ENCODE data around the gene MGAT5.

The MGAT5 gene

DNA sequence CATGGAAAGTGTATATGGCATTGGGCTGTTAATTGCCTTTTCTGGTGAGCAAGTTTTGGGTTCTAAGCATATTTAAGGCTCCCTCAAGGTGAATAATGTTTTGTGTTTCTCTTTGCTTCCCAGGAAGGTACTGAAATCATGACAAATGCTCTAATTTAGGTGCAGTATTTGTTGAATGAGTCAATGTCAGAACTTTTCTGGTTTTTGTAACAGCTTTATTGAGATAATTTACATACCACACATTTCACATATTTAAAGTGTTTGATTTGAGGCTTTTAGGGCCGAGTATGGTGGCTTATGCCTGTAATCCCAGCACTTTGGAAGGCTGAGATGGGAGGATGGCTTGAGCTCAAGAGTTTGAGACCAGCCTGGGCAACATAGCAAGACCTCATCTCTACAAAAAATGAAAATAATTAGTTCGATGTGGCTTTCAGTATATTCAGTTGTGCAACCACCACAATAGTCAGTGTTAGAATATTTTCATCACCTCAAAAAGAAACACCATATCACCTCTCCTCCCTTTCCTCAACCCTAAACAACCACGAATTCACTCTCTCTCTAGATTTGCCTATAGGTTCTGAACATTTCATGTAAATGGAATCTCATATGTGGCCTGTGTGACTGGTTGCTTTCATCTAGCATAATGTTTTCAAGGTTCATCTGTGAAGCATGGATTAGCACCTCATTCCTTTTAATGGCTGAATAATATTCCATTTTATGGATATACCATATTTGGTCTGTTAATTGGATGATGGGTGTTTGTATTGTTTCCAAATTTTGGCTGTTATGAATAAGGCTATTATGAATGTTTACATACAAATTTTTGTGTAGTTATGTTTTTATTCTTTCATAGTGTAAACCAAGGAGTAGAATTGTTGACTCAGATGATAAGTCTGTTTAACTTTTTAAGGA is 54.9 kb downstream of the MGAT5 start:
- Histone ChIP-seq H3K36me3 (ENCODE audit: control insufficient read depth in 2 of 2, insufficient read depth in 1 of 2, low read length in 2 of 2) (no peaks in the 10 kb centered on the region), H3K27ac (ENCODE audit: extremely low read depth, low read depth, low read length) (no peak overlapping the region), H3K4me1 (ENCODE audit: control insufficient read depth, insufficient read depth, low read length) (no peaks in the 10 kb centered on the region; the same call in 1 of the 2 replicates), H3K9me3 (ENCODE audit: control insufficient read depth, insufficient read depth, low read depth, low read length) (no peaks in the 10 kb centered on the region), H3K4me3 (ENCODE audit: low read depth, low read length) (no peak overlapping the region)
- ChIA-PET POLR2A (no interaction called here), CTCF (no interaction called here)
- TF ChIP-seq ZNF311 (tag by site-specific recombination; IDR thresholded peaks at IDR 0.05; ENCODE audit: borderline replicate concordance), result no peak
- TF ChIP-seq ZNF146 (tag by site-specific recombination; IDR thresholded peaks at IDR 0.05), result peak; percentile 57

DNA sequence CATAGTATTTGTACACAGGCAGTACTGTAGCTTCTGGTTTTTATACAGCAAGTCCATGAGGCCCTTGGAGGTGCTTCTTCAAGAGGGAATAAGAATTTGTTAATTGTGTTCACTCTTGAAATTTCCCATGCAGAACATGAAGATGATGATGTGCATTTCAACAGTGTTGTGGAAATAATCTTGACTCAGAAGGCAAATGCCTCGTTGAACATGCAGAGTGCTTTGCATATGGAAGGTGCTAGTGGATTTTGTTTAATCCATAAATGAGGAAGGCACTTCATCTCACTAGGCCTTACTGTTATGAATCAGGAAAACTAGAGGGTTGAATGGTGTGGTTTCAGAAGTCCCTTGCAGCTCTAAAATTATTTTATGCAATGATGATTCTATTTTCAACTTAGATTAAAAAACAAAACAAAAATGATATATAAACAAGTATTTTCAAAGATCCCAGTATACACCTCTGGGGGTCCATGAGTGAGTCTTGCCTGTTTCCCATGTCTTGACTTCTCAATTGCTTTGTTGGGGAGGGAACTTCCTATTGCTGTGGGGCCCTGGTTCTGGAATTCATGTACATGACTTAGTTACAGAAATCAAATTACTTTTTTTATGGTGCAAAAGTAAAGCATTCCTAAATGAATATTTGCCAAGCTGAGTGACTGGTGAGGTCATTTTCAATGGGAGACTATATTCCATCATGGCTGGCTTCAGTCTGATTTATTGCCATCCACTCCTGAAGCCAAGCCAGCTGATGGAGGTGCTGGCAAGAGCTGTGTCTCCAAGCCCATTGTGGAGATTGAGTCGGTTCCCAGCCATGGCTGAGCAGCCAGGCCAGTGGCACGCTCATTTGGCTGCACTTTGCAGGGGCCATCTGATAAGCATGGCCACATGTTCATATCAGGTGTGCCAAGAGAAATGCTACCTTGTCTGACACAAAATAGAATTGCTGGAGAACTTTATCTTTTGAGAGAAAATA is 56.5 kb downstream of the MGAT5 start:
- TF ChIP-seq YY2 (tag by site-specific recombination; IDR thresholded peaks at IDR 0.05), result 0 out of 2 replicates have a peak, but pooled peaks have one; percentile 32
- no peak for TF ChIP-seq ZNF155 (tag by site-specific recombination; IDR thresholded peaks at IDR 0.05)
- no peak for TF ChIP-seq ZNF791 (tag by site-specific recombination; IDR thresholded peaks at IDR 0.05)
- TF ChIP-seq, protein P1, sequence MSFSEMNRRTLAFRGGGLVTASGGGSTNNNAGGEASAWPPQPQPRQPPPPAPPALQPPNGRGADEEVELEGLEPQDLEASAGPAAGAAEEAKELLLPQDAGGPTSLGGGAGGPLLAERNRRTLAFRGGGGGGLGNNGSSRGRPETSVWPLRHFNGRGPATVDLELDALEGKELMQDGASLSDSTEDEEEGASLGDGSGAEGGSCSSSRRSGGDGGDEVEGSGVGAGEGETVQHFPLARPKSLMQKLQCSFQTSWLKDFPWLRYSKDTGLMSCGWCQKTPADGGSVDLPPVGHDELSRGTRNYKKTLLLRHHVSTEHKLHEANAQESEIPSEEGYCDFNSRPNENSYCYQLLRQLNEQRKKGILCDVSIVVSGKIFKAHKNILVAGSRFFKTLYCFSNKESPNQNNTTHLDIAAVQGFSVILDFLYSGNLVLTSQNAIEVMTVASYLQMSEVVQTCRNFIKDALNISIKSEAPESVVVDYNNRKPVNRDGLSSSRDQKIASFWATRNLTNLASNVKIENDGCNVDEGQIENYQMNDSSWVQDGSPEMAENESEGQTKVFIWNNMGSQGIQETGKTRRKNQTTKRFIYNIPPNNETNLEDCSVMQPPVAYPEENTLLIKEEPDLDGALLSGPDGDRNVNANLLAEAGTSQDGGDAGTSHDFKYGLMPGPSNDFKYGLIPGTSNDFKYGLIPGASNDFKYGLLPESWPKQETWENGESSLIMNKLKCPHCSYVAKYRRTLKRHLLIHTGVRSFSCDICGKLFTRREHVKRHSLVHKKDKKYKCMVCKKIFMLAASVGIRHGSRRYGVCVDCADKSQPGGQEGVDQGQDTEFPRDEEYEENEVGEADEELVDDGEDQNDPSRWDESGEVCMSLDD (tag by site-specific recombination; IDR thresholded peaks at IDR 0.05), result no peak
- ChIA-PET POLR2A (no interaction called here), CTCF (interaction anchor here (0.6 to 0.7 kb wide), 3 partner anchors 39 to 1352 kb away, joined by 3 to 4 read pairs (median 4); no protein-coding TSS in a partner anchor)
- no peak overlapping the region for H3K4me3 ChIP-seq (ENCODE audit: low read depth, low read length)
- no peak overlapping the region for H3K27ac ChIP-seq (ENCODE audit: extremely low read depth, low read depth, low read length)
- no peaks in the 10 kb centered on the region for H3K36me3 ChIP-seq (ENCODE audit: control insufficient read depth in 2 of 2, insufficient read depth in 1 of 2, low read length in 2 of 2)
- no peaks in the 10 kb centered on the region; the same call in 1 of the 2 replicates for H3K4me1 ChIP-seq (ENCODE audit: control insufficient read depth, insufficient read depth, low read length)
- H3K9me3 ChIP-seq (ENCODE audit: control insufficient read depth, insufficient read depth, low read depth, low read length), result no peaks in the 10 kb centered on the region

DNA sequence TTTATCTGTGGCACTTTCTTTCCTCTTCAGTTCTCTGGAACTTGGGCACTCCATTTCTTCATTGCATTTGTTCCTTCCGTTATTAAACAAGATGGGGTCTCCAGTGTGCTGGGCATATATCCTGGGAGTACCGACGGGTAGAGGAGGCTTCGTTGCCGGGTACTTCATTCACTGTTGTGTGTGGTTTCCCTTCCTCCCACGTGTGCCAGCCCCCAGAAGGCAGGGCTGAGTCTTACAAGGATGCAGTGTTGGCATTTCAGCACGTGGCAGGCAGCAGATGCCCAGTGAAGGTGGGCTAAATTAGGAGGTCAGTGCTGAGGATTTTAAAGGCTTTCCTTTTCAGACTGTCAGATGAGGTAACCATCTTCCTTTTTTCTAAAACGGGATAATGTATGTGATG is 58.6 kb downstream of the MGAT5 start:
- Histone ChIP-seq H3K4me3 (ENCODE audit: low read depth, low read length) (no peak overlapping the region), H3K9me3 (ENCODE audit: control insufficient read depth, insufficient read depth, low read depth, low read length) (no peaks in the 10 kb centered on the region), H3K4me1 (ENCODE audit: control insufficient read depth, insufficient read depth, low read length) (no peaks in the 10 kb centered on the region; the same call in 1 of the 2 replicates), H3K36me3 (ENCODE audit: control insufficient read depth in 2 of 2, insufficient read depth in 1 of 2, low read length in 2 of 2) (peaks cover 0 to 2% of the 10 kb centered on the region in 2 experiments; a peak in 1 of 3 replicates), H3K27ac (ENCODE audit: extremely low read depth, low read depth, low read length) (no peak overlapping the region)
- ChIA-PET POLR2A (no interaction called here), CTCF (no interaction called here)
- TF ChIP-seq, protein P2, sequence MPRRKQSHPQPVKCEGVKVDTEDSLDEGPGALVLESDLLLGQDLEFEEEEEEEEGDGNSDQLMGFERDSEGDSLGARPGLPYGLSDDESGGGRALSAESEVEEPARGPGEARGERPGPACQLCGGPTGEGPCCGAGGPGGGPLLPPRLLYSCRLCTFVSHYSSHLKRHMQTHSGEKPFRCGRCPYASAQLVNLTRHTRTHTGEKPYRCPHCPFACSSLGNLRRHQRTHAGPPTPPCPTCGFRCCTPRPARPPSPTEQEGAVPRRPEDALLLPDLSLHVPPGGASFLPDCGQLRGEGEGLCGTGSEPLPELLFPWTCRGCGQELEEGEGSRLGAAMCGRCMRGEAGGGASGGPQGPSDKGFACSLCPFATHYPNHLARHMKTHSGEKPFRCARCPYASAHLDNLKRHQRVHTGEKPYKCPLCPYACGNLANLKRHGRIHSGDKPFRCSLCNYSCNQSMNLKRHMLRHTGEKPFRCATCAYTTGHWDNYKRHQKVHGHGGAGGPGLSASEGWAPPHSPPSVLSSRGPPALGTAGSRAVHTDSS (tag by site-specific recombination; IDR thresholded peaks at IDR 0.05), result no peak
- TF ChIP-seq ZNF830 (tag by site-specific recombination; IDR thresholded peaks at IDR 0.05; ENCODE audit: low read depth) (no peak), ZNF121 (tag by site-specific recombination; IDR thresholded peaks at IDR 0.05) (no peak), ZNF423 (tag by site-specific recombination; IDR thresholded peaks at IDR 0.05) (no peak), OSR2 (tag by site-specific recombination; IDR thresholded peaks at IDR 0.05) (no peak), KLF8 (tag by site-specific recombination; IDR thresholded peaks at IDR 0.05) (no peak), ZBTB21 (tag by site-specific recombination; IDR thresholded peaks at IDR 0.05) (no peak), ZNF76 (tag by site-specific recombination; IDR thresholded peaks at IDR 0.05; ENCODE audit: borderline replicate concordance, low read depth) (no peak), ZFP37 (tag by site-specific recombination; IDR thresholded peaks at IDR 0.05) (no peak), ZNF664 (tag by site-specific recombination; IDR thresholded peaks at IDR 0.05) (no peak), KLF1 (tag by site-specific recombination; IDR thresholded peaks at IDR 0.05) (no peak)
- TF ChIP-seq, protein P3, sequence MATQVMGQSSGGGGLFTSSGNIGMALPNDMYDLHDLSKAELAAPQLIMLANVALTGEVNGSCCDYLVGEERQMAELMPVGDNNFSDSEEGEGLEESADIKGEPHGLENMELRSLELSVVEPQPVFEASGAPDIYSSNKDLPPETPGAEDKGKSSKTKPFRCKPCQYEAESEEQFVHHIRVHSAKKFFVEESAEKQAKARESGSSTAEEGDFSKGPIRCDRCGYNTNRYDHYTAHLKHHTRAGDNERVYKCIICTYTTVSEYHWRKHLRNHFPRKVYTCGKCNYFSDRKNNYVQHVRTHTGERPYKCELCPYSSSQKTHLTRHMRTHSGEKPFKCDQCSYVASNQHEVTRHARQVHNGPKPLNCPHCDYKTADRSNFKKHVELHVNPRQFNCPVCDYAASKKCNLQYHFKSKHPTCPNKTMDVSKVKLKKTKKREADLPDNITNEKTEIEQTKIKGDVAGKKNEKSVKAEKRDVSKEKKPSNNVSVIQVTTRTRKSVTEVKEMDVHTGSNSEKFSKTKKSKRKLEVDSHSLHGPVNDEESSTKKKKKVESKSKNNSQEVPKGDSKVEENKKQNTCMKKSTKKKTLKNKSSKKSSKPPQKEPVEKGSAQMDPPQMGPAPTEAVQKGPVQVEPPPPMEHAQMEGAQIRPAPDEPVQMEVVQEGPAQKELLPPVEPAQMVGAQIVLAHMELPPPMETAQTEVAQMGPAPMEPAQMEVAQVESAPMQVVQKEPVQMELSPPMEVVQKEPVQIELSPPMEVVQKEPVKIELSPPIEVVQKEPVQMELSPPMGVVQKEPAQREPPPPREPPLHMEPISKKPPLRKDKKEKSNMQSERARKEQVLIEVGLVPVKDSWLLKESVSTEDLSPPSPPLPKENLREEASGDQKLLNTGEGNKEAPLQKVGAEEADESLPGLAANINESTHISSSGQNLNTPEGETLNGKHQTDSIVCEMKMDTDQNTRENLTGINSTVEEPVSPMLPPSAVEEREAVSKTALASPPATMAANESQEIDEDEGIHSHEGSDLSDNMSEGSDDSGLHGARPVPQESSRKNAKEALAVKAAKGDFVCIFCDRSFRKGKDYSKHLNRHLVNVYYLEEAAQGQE (tag by site-specific recombination; IDR thresholded peaks at IDR 0.05), result no peak
- TF ChIP-seq, protein P4, sequence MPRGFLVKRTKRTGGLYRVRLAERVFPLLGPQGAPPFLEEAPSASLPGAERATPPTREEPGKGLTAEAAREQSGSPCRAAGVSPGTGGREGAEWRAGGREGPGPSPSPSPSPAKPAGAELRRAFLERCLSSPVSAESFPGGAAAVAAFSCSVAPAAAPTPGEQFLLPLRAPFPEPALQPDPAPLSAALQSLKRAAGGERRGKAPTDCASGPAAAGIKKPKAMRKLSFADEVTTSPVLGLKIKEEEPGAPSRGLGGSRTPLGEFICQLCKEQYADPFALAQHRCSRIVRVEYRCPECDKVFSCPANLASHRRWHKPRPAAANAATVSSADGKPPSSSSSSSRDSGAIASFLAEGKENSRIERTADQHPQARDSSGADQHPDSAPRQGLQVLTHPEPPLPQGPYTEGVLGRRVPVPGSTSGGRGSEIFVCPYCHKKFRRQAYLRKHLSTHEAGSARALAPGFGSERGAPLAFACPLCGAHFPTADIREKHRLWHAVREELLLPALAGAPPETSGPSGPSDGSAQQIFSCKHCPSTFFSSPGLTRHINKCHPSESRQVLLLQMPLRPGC (tag by site-specific recombination; IDR thresholded peaks at IDR 0.05), result no peak
